ENCODE data around the gene ONECUT1.

ONECUT1 gene

GRCh38 chr15:52730594-52730993 lies 59.5 kb downstream of the ONECUT1 start:
- H3K4me3 ChIP-seq (ENCODE audit: low read length) = no peak overlapping the region
- H3K27ac ChIP-seq (ENCODE audit: low read depth, low read length) = no peak overlapping the region
- H3K4me1 ChIP-seq (ENCODE audit: insufficient read depth, low read length) = peaks cover 13% of the 10 kb centered on the region
- H3K9ac ChIP-seq (ENCODE audit: low read depth, low read length) = no peak overlapping the region
- H3K27me3 ChIP-seq (ENCODE audit: insufficient read depth, low read length) = no peaks in the 10 kb centered on the region
- no peaks in the 10 kb centered on the region for H3K9me3 ChIP-seq (ENCODE audit: insufficient read depth, low read depth, low read length)
- WGBS = 87% methylated on average over 7 of the region's 7 CpGs
- no peaks in the 10 kb centered on the region for H3K36me3 ChIP-seq (ENCODE audit: insufficient read depth, low read length)

- no peaks in the 10 kb centered on the region for H3K36me3 ChIP-seq (ENCODE audit: insufficient read depth, low read length)
- H3K4me3 ChIP-seq (ENCODE audit: low read length) = no peak overlapping the region
- H3K9ac ChIP-seq (ENCODE audit: low read depth, low read length) = no peak overlapping the region
- H3K4me1 ChIP-seq (ENCODE audit: insufficient read depth, low read length) = peaks cover 13% of the 10 kb centered on the region
- H3K27ac ChIP-seq (ENCODE audit: low read depth, low read length) = no peak overlapping the region
- H3K9me3 ChIP-seq (ENCODE audit: insufficient read depth, low read depth, low read length) = no peaks in the 10 kb centered on the region
- H3K27me3 ChIP-seq (ENCODE audit: insufficient read depth, low read length) = no peaks in the 10 kb centered on the region
- WGBS = 83% methylated on average over 4 of the region's 4 CpGs
Observed at GRCh38 chr15:52730173-52730572, 60.0 kb downstream of the ONECUT1 start.

GRCh38 chr15:52728899-52729298 lies 61.2 kb downstream of the ONECUT1 start:
- no peaks in the 10 kb centered on the region for H3K36me3 ChIP-seq (ENCODE audit: insufficient read depth, low read length)
- H3K4me1 ChIP-seq (ENCODE audit: insufficient read depth, low read length) = peaks cover 12% of the 10 kb centered on the region
- H3K9ac ChIP-seq (ENCODE audit: low read depth, low read length) = no peak overlapping the region
- no peak overlapping the region for H3K4me3 ChIP-seq (ENCODE audit: low read length)
- no peaks in the 10 kb centered on the region for H3K9me3 ChIP-seq (ENCODE audit: insufficient read depth, low read depth, low read length)
- 94% methylated on average over 2 of the region's 2 CpGs for WGBS
- H3K27me3 ChIP-seq (ENCODE audit: insufficient read depth, low read length) = no peaks in the 10 kb centered on the region
- H3K27ac ChIP-seq (ENCODE audit: low read depth, low read length) = no peak overlapping the region

- 96% methylated on average over 3 of the region's 3 CpGs for WGBS
- H3K9ac ChIP-seq (ENCODE audit: low read depth, low read length) = no peak overlapping the region
- H3K4me3 ChIP-seq (ENCODE audit: low read length) = no peak overlapping the region
- H3K4me1 ChIP-seq (ENCODE audit: insufficient read depth, low read length) = peaks cover 6% of the 10 kb centered on the region
- no peaks in the 10 kb centered on the region for H3K36me3 ChIP-seq (ENCODE audit: insufficient read depth, low read length)
- no peak overlapping the region for H3K27ac ChIP-seq (ENCODE audit: low read depth, low read length)
- H3K9me3 ChIP-seq (ENCODE audit: insufficient read depth, low read depth, low read length) = no peaks in the 10 kb centered on the region
- no peaks in the 10 kb centered on the region for H3K27me3 ChIP-seq (ENCODE audit: insufficient read depth, low read length)
Observed at GRCh38 chr15:52727815-52728214, 62.3 kb downstream of the ONECUT1 start.

- Histone ChIP-seq H3K4me3 (ENCODE audit: low read length) (no peak overlapping the region), H3K4me1 (ENCODE audit: insufficient read depth, low read length) (peaks cover 6% of the 10 kb centered on the region), H3K36me3 (ENCODE audit: insufficient read depth, low read length) (no peaks in the 10 kb centered on the region), H3K9me3 (ENCODE audit: insufficient read depth, low read depth, low read length) (no peaks in the 10 kb centered on the region), H3K27me3 (ENCODE audit: insufficient read depth, low read length) (no peaks in the 10 kb centered on the region), H3K9ac (ENCODE audit: low read depth, low read length) (no peak overlapping the region), H3K27ac (ENCODE audit: low read depth, low read length) (no peak overlapping the region)
- WGBS = 100% methylated on average over 1 of the region's 2 CpGs
Observed at GRCh38 chr15:52726195-52726594, 63.9 kb downstream of the ONECUT1 start.

GRCh38 chr15:52718551-52718950 lies 71.6 kb downstream of the ONECUT1 start:
- 80% methylated on average over 2 of the region's 2 CpGs for WGBS
- H3K27ac ChIP-seq (ENCODE audit: low read depth, low read length) = no peak overlapping the region
- no peak overlapping the region for H3K4me3 ChIP-seq (ENCODE audit: low read length)
- no peaks in the 10 kb centered on the region for H3K9me3 ChIP-seq (ENCODE audit: insufficient read depth, low read depth, low read length)
- H3K4me1 ChIP-seq (ENCODE audit: insufficient read depth, low read length) = no peaks in the 10 kb centered on the region
- H3K36me3 ChIP-seq (ENCODE audit: insufficient read depth, low read length) = no peaks in the 10 kb centered on the region
- H3K9ac ChIP-seq (ENCODE audit: low read depth, low read length) = no peak overlapping the region
- H3K27me3 ChIP-seq (ENCODE audit: insufficient read depth, low read length) = no peaks in the 10 kb centered on the region

GRCh38 chr15:52717924-52718323 lies 72.2 kb downstream of the ONECUT1 start:
- H3K4me1 ChIP-seq (ENCODE audit: insufficient read depth, low read length) = no peaks in the 10 kb centered on the region
- no peaks in the 10 kb centered on the region for H3K36me3 ChIP-seq (ENCODE audit: insufficient read depth, low read length)
- no peaks in the 10 kb centered on the region for H3K27me3 ChIP-seq (ENCODE audit: insufficient read depth, low read length)
- 84% methylated on average over 6 of the region's 6 CpGs for WGBS
- H3K4me3 ChIP-seq (ENCODE audit: low read length) = no peak overlapping the region
- no peak overlapping the region for H3K9ac ChIP-seq (ENCODE audit: low read depth, low read length)
- no peaks in the 10 kb centered on the region for H3K9me3 ChIP-seq (ENCODE audit: insufficient read depth, low read depth, low read length)
- no peak overlapping the region for H3K27ac ChIP-seq (ENCODE audit: low read depth, low read length)

- no peak overlapping the region for H3K9ac ChIP-seq (ENCODE audit: low read depth, low read length)
- H3K27ac ChIP-seq (ENCODE audit: low read depth, low read length) = no peak overlapping the region
- H3K4me3 ChIP-seq (ENCODE audit: low read length) = no peak overlapping the region
- H3K4me1 ChIP-seq (ENCODE audit: insufficient read depth, low read length) = no peaks in the 10 kb centered on the region
- whole genome bisulfite sequencing = 90% methylated on average over 6 of the region's 6 CpGs
- H3K36me3 ChIP-seq (ENCODE audit: insufficient read depth, low read length) = no peaks in the 10 kb centered on the region
- H3K9me3 ChIP-seq (ENCODE audit: insufficient read depth, low read depth, low read length) = no peaks in the 10 kb centered on the region
- no peaks in the 10 kb centered on the region for H3K27me3 ChIP-seq (ENCODE audit: insufficient read depth, low read length)
Observed at GRCh38 chr15:52717481-52717880, 72.7 kb downstream of the ONECUT1 start.

GRCh38 chr15:52716536-52716935 lies 73.6 kb downstream of the ONECUT1 start:
- H3K4me1 ChIP-seq (ENCODE audit: insufficient read depth, low read length) = no peaks in the 10 kb centered on the region
- H3K36me3 ChIP-seq (ENCODE audit: insufficient read depth, low read length) = no peaks in the 10 kb centered on the region
- no peak overlapping the region for H3K9ac ChIP-seq (ENCODE audit: low read depth, low read length)
- no peaks in the 10 kb centered on the region for H3K27me3 ChIP-seq (ENCODE audit: insufficient read depth, low read length)
- 83% methylated on average over 2 of the region's 2 CpGs for WGBS
- H3K9me3 ChIP-seq (ENCODE audit: insufficient read depth, low read depth, low read length) = no peaks in the 10 kb centered on the region
- H3K27ac ChIP-seq (ENCODE audit: low read depth, low read length) = no peak overlapping the region
- no peak overlapping the region for H3K4me3 ChIP-seq (ENCODE audit: low read length)

- WGBS = 83% methylated on average over 5 of the region's 5 CpGs
- no peak overlapping the region for H3K4me3 ChIP-seq (ENCODE audit: low read length)
- H3K27me3 ChIP-seq (ENCODE audit: insufficient read depth, low read length) = no peaks in the 10 kb centered on the region
- no peaks in the 10 kb centered on the region for H3K4me1 ChIP-seq (ENCODE audit: insufficient read depth, low read length)
- H3K27ac ChIP-seq (ENCODE audit: low read depth, low read length) = no peak overlapping the region
- H3K36me3 ChIP-seq (ENCODE audit: insufficient read depth, low read length) = no peaks in the 10 kb centered on the region
- H3K9me3 ChIP-seq (ENCODE audit: insufficient read depth, low read depth, low read length) = no peaks in the 10 kb centered on the region
- H3K9ac ChIP-seq (ENCODE audit: low read depth, low read length) = no peak overlapping the region
Observed at GRCh38 chr15:52715411-52715810, 74.7 kb downstream of the ONECUT1 start.

GRCh38 chr15:52714968-52715367 lies 75.2 kb downstream of the ONECUT1 start:
- H3K9ac ChIP-seq (ENCODE audit: low read depth, low read length) = no peak overlapping the region
- 94% methylated on average over 3 of the region's 3 CpGs for WGBS

GRCh38 chr15:52710708-52711389 lies 79.3 kb downstream of the ONECUT1 start:
- Histone ChIP-seq H3K9me3 (ENCODE audit: insufficient read depth, low read depth, low read length) (no peaks in the 10 kb centered on the region), H3K4me3 (ENCODE audit: low read length) (no peak overlapping the region), H3K27me3 (ENCODE audit: insufficient read depth, low read length) (no peaks in the 10 kb centered on the region), H3K4me1 (ENCODE audit: insufficient read depth, low read length) (peaks cover 4% of the 10 kb centered on the region), H3K9ac (ENCODE audit: low read depth, low read length) (no peak overlapping the region), H3K27ac (ENCODE audit: low read depth, low read length) (no peak overlapping the region), H3K36me3 (ENCODE audit: insufficient read depth, low read length) (no peaks in the 10 kb centered on the region)
- 91% methylated on average over 2 of the region's 2 CpGs for WGBS

More at GRCh38 chr15:52714968-52715367, 75.2 kb downstream of the ONECUT1 start:
- Histone ChIP-seq H3K27me3 (ENCODE audit: insufficient read depth, low read length) (no peaks in the 10 kb centered on the region), H3K4me3 (ENCODE audit: low read length) (no peak overlapping the region), H3K27ac (ENCODE audit: low read depth, low read length) (no peak overlapping the region), H3K9me3 (ENCODE audit: insufficient read depth, low read depth, low read length) (no peaks in the 10 kb centered on the region), H3K4me1 (ENCODE audit: insufficient read depth, low read length) (peaks cover 2% of the 10 kb centered on the region), H3K36me3 (ENCODE audit: insufficient read depth, low read length) (no peaks in the 10 kb centered on the region)
